Measurements from ENCODE around the gene MUC5B.

MUC5B gene

GRCh38 chr11:1290052-1291040 is 67.5 kb downstream of the MUC5B start:
- Histone ChIP-seq H3K4me3 (ENCODE audit: low read depth in 1 of 2, low read length in 2 of 2) (no peak overlapping the region), H3K9me3 (ENCODE audit: control insufficient read depth in 1 of 2, low read length in 2 of 2) (no peaks in the 10 kb centered on the region), H3K36me3 (ENCODE audit: control insufficient read depth in 1 of 2, insufficient read depth in 2 of 2, low read length in 2 of 2) (peaks cover 34 to 79% of the 10 kb centered on the region in 2 donors), H3K27ac (ENCODE audit: low read length) (no peak overlapping the region), H3K4me1 (ENCODE audit: control insufficient read depth in 1 of 2, insufficient read depth in 2 of 2, low read length in 2 of 2) (no peaks in the 10 kb centered on the region), H3K27me3 (ENCODE audit: low read depth, low read length) (no peaks in the 10 kb centered on the region)

- H3K4me1 ChIP-seq (ENCODE audit: control insufficient read depth in 1 of 2, insufficient read depth in 2 of 2, low read length in 2 of 2), result no peaks in the 10 kb centered on the region
- no peaks in the 10 kb centered on the region for H3K9me3 ChIP-seq (ENCODE audit: control insufficient read depth in 1 of 2, low read length in 2 of 2)
- H3K4me3 ChIP-seq (ENCODE audit: low read depth in 1 of 2, low read length in 2 of 2), result no peak overlapping the region
- H3K27me3 ChIP-seq (ENCODE audit: low read depth, low read length), result no peaks in the 10 kb centered on the region
- H3K36me3 ChIP-seq (ENCODE audit: control insufficient read depth in 1 of 2, insufficient read depth in 2 of 2, low read length in 2 of 2), result peaks cover 25 to 69% of the 10 kb centered on the region in 2 donors
- H3K27ac ChIP-seq (ENCODE audit: low read length), result no peak overlapping the region
Observed at GRCh38 chr11:1291295-1292017, 68.6 kb downstream of the MUC5B start.

- Histone ChIP-seq H3K36me3 (ENCODE audit: control insufficient read depth in 1 of 2, insufficient read depth in 2 of 2, low read length in 2 of 2) (peaks cover 21 to 64% of the 10 kb centered on the region in 2 donors), H3K4me1 (ENCODE audit: control insufficient read depth in 1 of 2, insufficient read depth in 2 of 2, low read length in 2 of 2) (peaks cover 0 to under 1% of the 10 kb centered on the region in 2 donors), H3K27ac (ENCODE audit: low read length) (no peak overlapping the region), H3K27me3 (ENCODE audit: low read depth, low read length) (no peaks in the 10 kb centered on the region), H3K4me3 (ENCODE audit: low read depth in 1 of 2, low read length in 2 of 2) (no peak overlapping the region), H3K9me3 (ENCODE audit: control insufficient read depth in 1 of 2, low read length in 2 of 2) (no peaks in the 10 kb centered on the region)
Observed at GRCh38 chr11:1292018-1292643, 69.3 kb downstream of the MUC5B start.

GRCh38 chr11:1292644-1293618 is 70.1 kb downstream of the MUC5B start:
- Histone ChIP-seq H3K27me3 (ENCODE audit: low read depth, low read length) (no peaks in the 10 kb centered on the region), H3K9me3 (ENCODE audit: control insufficient read depth in 1 of 2, low read length in 2 of 2) (no peaks in the 10 kb centered on the region), H3K27ac (ENCODE audit: low read length) (no peak overlapping the region), H3K4me3 (ENCODE audit: low read depth in 1 of 2, low read length in 2 of 2) (no peak overlapping the region), H3K36me3 (ENCODE audit: control insufficient read depth in 1 of 2, insufficient read depth in 2 of 2, low read length in 2 of 2) (peaks cover 19 to 70% of the 10 kb centered on the region in 2 donors), H3K4me1 (ENCODE audit: control insufficient read depth in 1 of 2, insufficient read depth in 2 of 2, low read length in 2 of 2) (peaks cover 0 to 8% of the 10 kb centered on the region in 2 donors)

DNA sequence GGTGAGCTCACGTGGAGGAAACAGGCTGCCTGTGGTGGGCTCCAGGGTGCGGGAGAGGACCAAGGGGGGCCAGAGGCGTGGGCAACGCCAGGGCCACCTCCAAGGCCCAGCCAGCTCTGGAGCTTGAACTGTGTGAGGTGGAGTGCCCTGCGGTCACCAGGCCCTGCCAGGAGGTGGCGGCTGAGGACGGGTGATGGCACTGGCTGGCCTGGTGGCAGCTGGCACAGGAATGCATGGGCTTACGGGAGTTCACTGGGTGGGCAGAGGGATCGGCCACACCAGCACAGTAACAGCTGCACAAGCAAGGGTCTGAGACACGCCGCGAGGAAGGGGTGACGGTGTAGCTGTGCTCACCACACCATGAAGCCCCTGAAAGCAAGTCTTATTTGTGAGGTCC is 70.8 kb downstream of the MUC5B start:
- no peaks in the 10 kb centered on the region for H3K9me3 ChIP-seq (ENCODE audit: control insufficient read depth in 1 of 2, low read length in 2 of 2)
- H3K27ac ChIP-seq (ENCODE audit: low read length), result no peak overlapping the region
- no peaks in the 10 kb centered on the region for H3K27me3 ChIP-seq (ENCODE audit: low read depth, low read length)
- no peak overlapping the region for H3K4me3 ChIP-seq (ENCODE audit: low read depth in 1 of 2, low read length in 2 of 2)
- peaks cover 13 to 65% of the 10 kb centered on the region in 2 donors for H3K36me3 ChIP-seq (ENCODE audit: control insufficient read depth in 1 of 2, insufficient read depth in 2 of 2, low read length in 2 of 2)
- H3K4me1 ChIP-seq (ENCODE audit: control insufficient read depth in 1 of 2, insufficient read depth in 2 of 2, low read length in 2 of 2), result peaks cover under 1 to 15% of the 10 kb centered on the region in 2 donors

DNA sequence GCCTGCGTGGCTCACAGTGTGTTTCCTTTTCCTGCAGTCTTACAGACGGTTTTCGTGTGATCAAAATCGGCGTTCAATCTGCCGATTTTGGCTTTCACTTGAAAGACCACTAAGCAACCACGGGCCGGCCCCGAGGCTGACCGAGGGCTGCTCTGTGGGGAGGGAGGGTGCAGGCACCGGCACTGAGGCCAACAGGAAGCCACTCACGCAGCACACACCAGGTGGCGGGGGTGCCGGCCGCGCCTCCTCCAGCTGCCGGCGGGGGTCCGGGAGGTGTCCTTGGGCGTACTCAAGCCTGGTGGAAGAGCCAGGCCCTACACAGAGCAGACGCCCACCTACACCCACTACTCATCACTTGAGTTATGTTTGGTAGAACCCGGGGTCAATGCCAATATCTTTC is 72.2 kb downstream of the MUC5B start:
- Histone ChIP-seq H3K27ac (ENCODE audit: low read length) (no peak overlapping the region), H3K4me3 (ENCODE audit: low read depth in 1 of 2, low read length in 2 of 2) (no peak overlapping the region), H3K4me1 (ENCODE audit: control insufficient read depth in 1 of 2, insufficient read depth in 2 of 2, low read length in 2 of 2) (peaks cover 12 to 28% of the 10 kb centered on the region in 2 donors), H3K36me3 (ENCODE audit: control insufficient read depth in 1 of 2, insufficient read depth in 2 of 2, low read length in 2 of 2) (peaks cover 7 to 51% of the 10 kb centered on the region in 2 donors), H3K27me3 (ENCODE audit: low read depth, low read length) (no peaks in the 10 kb centered on the region), H3K9me3 (ENCODE audit: control insufficient read depth in 1 of 2, low read length in 2 of 2) (no peaks in the 10 kb centered on the region)

DNA sequence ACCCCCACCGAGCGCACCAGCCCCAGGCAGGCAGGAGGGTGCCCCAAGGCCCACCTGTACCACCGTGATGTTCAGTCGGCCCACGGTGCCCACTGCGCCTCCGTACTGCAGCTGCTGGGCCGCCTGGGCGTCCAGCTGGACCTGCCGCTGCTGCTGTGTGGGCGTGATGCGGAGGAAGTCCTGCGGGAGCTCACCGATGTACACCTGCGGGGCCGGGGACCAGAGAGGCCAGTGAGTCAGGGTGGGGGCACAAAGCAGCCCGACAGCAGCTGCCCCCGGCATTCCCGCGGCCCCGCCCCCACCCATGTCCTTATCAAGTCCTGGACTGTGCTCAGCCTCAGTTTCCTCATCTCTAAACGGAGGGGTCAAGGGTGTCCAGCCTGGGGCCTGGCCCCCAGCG is 72.7 kb downstream of the MUC5B start:
- Histone ChIP-seq H3K27ac (ENCODE audit: low read length) (no peak overlapping the region), H3K36me3 (ENCODE audit: control insufficient read depth in 1 of 2, insufficient read depth in 2 of 2, low read length in 2 of 2) (peaks cover 4 to 46% of the 10 kb centered on the region in 2 donors), H3K9me3 (ENCODE audit: control insufficient read depth in 1 of 2, low read length in 2 of 2) (no peaks in the 10 kb centered on the region), H3K4me3 (ENCODE audit: low read depth in 1 of 2, low read length in 2 of 2) (no peak overlapping the region), H3K4me1 (ENCODE audit: control insufficient read depth in 1 of 2, insufficient read depth in 2 of 2, low read length in 2 of 2) (peaks cover 12 to 30% of the 10 kb centered on the region in 2 donors), H3K27me3 (ENCODE audit: low read depth, low read length) (no peaks in the 10 kb centered on the region)

GRCh38 chr11:1296287-1296686 is 73.4 kb downstream of the MUC5B start:
- no peak overlapping the region for H3K4me3 ChIP-seq (ENCODE audit: low read depth in 1 of 2, low read length in 2 of 2)
- H3K36me3 ChIP-seq (ENCODE audit: control insufficient read depth in 1 of 2, insufficient read depth in 2 of 2, low read length in 2 of 2), result peaks cover 0 to 43% of the 10 kb centered on the region in 2 donors
- H3K27ac ChIP-seq (ENCODE audit: low read length), result no peak overlapping the region
- H3K9me3 ChIP-seq (ENCODE audit: control insufficient read depth in 1 of 2, low read length in 2 of 2), result no peaks in the 10 kb centered on the region
- peaks cover 12 to 32% of the 10 kb centered on the region in 2 donors for H3K4me1 ChIP-seq (ENCODE audit: control insufficient read depth in 1 of 2, insufficient read depth in 2 of 2, low read length in 2 of 2)
- H3K27me3 ChIP-seq (ENCODE audit: low read depth, low read length), result no peaks in the 10 kb centered on the region

- Histone ChIP-seq H3K9me3 (ENCODE audit: control insufficient read depth in 1 of 2, low read length in 2 of 2) (no peaks in the 10 kb centered on the region), H3K27me3 (ENCODE audit: low read depth, low read length) (no peaks in the 10 kb centered on the region), H3K4me3 (ENCODE audit: low read depth in 1 of 2, low read length in 2 of 2) (no peak overlapping the region), H3K36me3 (ENCODE audit: control insufficient read depth in 1 of 2, insufficient read depth in 2 of 2, low read length in 2 of 2) (peaks cover 0 to 40% of the 10 kb centered on the region in 2 donors), H3K27ac (ENCODE audit: low read length) (no peak overlapping the region), H3K4me1 (ENCODE audit: control insufficient read depth in 1 of 2, insufficient read depth in 2 of 2, low read length in 2 of 2) (peaks cover 12 to 36% of the 10 kb centered on the region in 2 donors)
Observed at GRCh38 chr11:1297011-1297575, 74.2 kb downstream of the MUC5B start.

Data from muscle layer of duodenum (tissue), 2 donors.